K562 (cell line): ENCODE data around the gene SERPINE2. TPM values are rescaled to one million over a fixed set of nuclear protein-coding genes. Genes with fewer than 3 reads are reported as not detected.

Source experiments
- ATAC-seq: fragments of 200-7000 bp; cut with Tn5 transposase; 3 replicates; pipeline ENCODE4 v1.9.1; 2020; ENCODE audit warnings: moderate library complexity
- BruUV-seq: library from RNA; stranded (reverse); fragments of 400-500 nt; replicated peaks from 2 replicates; lab custom pipeline; 2021; lab: Mats Ljungman, UMichigan
- CTCF ChIA-PET: fragments of 300-600 bp; formaldehyde crosslinking; extraction: SDS; loops from one replicate; lab custom pipeline; 2021; ENCODE audit warnings: low intra/inter-chr PET ratio; lab: Yijun Ruan, JAX
- POLR2A ChIA-PET: fragments of 300-600, 350-650 bp; sonication (Branson Sonifier 250); formaldehyde crosslinking; extraction: SDS; loops from one replicate; lab custom pipeline; 2021; ENCODE audit warnings: antibody characterized with exemption, inconsistent platforms; lab: Yijun Ruan, JAX
- DNase-seq, 4 experiments: peaks; one replicate each; pipeline versions ENCODE4 v3.0.0 to v3.0.0-alpha.2; 2011 to 2018; ENCODE audit warnings: low spot score in 3 of 4, mixed read lengths in 3 of 4; ENCODE audit errors: extremely low read depth in 1 of 4
- FAIRE-seq: peaks from 2 replicates; lab custom pipeline; 2011; peaks lifted over from hg19 to GRCh38; lab: Jason Lieb, UNC
- H2AFZ ChIP-seq: 2 replicates; pipeline ENCODE4 v1.6.0; 2011; ENCODE audit warnings: low read depth, low read length, control low read depth, inconsistent platforms
- H3K27ac ChIP-seq: fragments of 200-600 bp; 3 replicates; pipeline ENCODE4 v1.8.0; 2011; ENCODE audit warnings: low read depth, mild to moderate bottlenecking, control low read depth, inconsistent platforms, low read length, moderate library complexity, mixed read lengths; ENCODE audit errors: extremely low read depth
- H3K27me3 ChIP-seq, 2 experiments: fragments of 300-600 bp in 1 of 2; 2 replicates in 1 of 2; 3 replicates in 1 of 2; pipeline versions ENCODE4 v1.6.0 to v1.8.0; 2011; ENCODE audit warnings: inconsistent platforms in 2 of 2, low read length in 2 of 2, mild to moderate bottlenecking in 1 of 2, mixed read lengths in 1 of 2, moderate library complexity in 1 of 2; ENCODE audit not compliant: control insufficient read depth in 2 of 2, insufficient read depth in 2 of 2
- H3K36me3 ChIP-seq: fragments of 300-600 bp; 3 replicates; pipeline ENCODE4 v1.8.0; 2011; ENCODE audit warnings: mild to moderate bottlenecking, low read length, inconsistent platforms; ENCODE audit not compliant: control insufficient read depth, insufficient read depth
- H3K4me1 ChIP-seq, 2 experiments: fragments of 200-600 bp in 1 of 2; replicated peaks in 1 of 2; 2 replicates in 1 of 2; 3 replicates in 1 of 2; pipeline versions ENCODE4 v1.5.1 to v1.8.0; 2011; ENCODE audit warnings: inconsistent platforms in 2 of 2, low read length in 2 of 2, mild to moderate bottlenecking in 1 of 2, mixed read lengths in 1 of 2, moderate library complexity in 1 of 2; ENCODE audit not compliant: control insufficient read depth in 2 of 2, insufficient read depth in 2 of 2
- H3K4me2 ChIP-seq: 2 replicates; pipeline ENCODE4 v1.6.1; 2011; ENCODE audit warnings: low read length, control low read depth, inconsistent platforms, mixed read lengths; ENCODE audit not compliant: insufficient read depth
- H3K4me3 ChIP-seq: fragments of 200-600 bp; sonication (generic), shearing (Covaris generic); 2 replicates; pipeline ENCODE4 v1.5.1; 2016; ENCODE audit warnings: control low read depth, inconsistent platforms
- H3K79me2 ChIP-seq: fragments of 200-600 bp; 3 replicates; pipeline ENCODE4 v1.8.0; 2011; ENCODE audit warnings: low read length, inconsistent platforms; ENCODE audit not compliant: control insufficient read depth, insufficient read depth
- H3K9ac ChIP-seq, 2 experiments: 2 replicates each; pipeline versions ENCODE4 v1.6.0 to v1.6.1; 2011; ENCODE audit warnings: low read depth in 2 of 2, low read length in 2 of 2, control low read depth in 1 of 2, inconsistent platforms in 1 of 2, mild to moderate bottlenecking in 1 of 2, mixed read lengths in 1 of 2; ENCODE audit not compliant: insufficient read depth in 1 of 2
- H3K9me1 ChIP-seq: one replicate; pipeline ENCODE4 v1.6.0; 2011; ENCODE audit warnings: inconsistent platforms, mild to moderate bottlenecking, low read length, moderate library complexity; ENCODE audit not compliant: control insufficient read depth, insufficient read depth
- H3K9me3 ChIP-seq: replicated peaks from 2 replicates; pipeline ENCODE4 v1.5.1; 2011; ENCODE audit warnings: low read depth, low read length, inconsistent platforms; ENCODE audit not compliant: control insufficient read depth, insufficient read depth
- H4K20me1 ChIP-seq: replicated peaks from 2 replicates; pipeline ENCODE4 v1.6.1; 2011; ENCODE audit warnings: low read length, inconsistent platforms, mixed read lengths; ENCODE audit not compliant: control insufficient read depth, insufficient read depth
- HNRNPK ChIP-seq: fragments of 200-400 bp; formaldehyde crosslinking; IDR thresholded peaks from one replicate; pipeline ENCODE4 v1.6.1; 2018; ENCODE audit warnings: mild to moderate bottlenecking, low read depth, low read length; ENCODE audit not compliant: poor library complexity, severe bottlenecking
- HNRNPLL ChIP-seq: fragments of 200-400 bp; formaldehyde crosslinking; IDR thresholded peaks from 2 replicates; pipeline ENCODE4 v1.6.1; 2017; ENCODE audit warnings: low read length, low read depth, mild to moderate bottlenecking; ENCODE audit not compliant: poor library complexity, severe bottlenecking
- HNRNPUL1 ChIP-seq: fragments of 200-400 bp; formaldehyde crosslinking; IDR thresholded peaks from 2 replicates; pipeline ENCODE4 v1.6.1; 2017; ENCODE audit warnings: low read length
- MCM3 ChIP-seq: fragments of 450-650 bp; IDR thresholded peaks from 2 replicates; pipeline ENCODE4 v1.6.1; 2016
- SRF ChIP-seq, 2 experiments: fragments of 250-450, 450-650 bp in 1 of 2; sonication (Bioruptor Pico) in 1 of 2; sonication (generic) in 1 of 2; formaldehyde crosslinking; IDR thresholded peaks; 2 replicates each; pipeline versions ENCODE4 v1.5.0 to v1.5.1; 2020 to 2022; ENCODE audit warnings: mild to moderate bottlenecking in 1 of 2, missing genetic modification reagents in 1 of 2
- ZNF551 ChIP-seq: fragments of 250-450 bp; sonication (Bioruptor Pico); IDR thresholded peaks from 2 replicates; pipeline ENCODE4 v1.5.0; 2021; ENCODE audit warnings: mild to moderate bottlenecking, moderate library complexity
- WGBS: fragments of 100-300 bp; shearing (Covaris generic); methylation state at CpG from one replicate; pipeline ENCODE4 v1.1.6; 2016; ENCODE audit warnings: low coverage, mixed read lengths; ENCODE audit not compliant: insufficient coverage; ENCODE audit errors: missing lambda C conversion rate; 5-methylcytosine and 5-hydroxymethylcytosine counted together
- in situ Hi-C: fragments of 300-500 bp; cut with MboI; formaldehyde crosslinking; loops from 4 replicates; pipeline ENCODE4 v1.15.0; 2018; ENCODE audit warnings: inconsistent platforms, mixed read lengths
- intact Hi-C: fragments of 100-400 bp; cut with micrococcal nuclease; formaldehyde crosslinking; loops from 2 replicates; pipeline ENCODE4 v1.14.2; 2022
- polyA plus RNA-seq, 8 experiments: library from polyadenylated mRNA; depleted of rRNA in 4 of 8; stranded (reverse) in 5 of 8; unstranded in 3 of 8; fragments of >200 nt; fragmentation: Nextera tagmentation in 2 of 8; fragmentation: Illumina TruSeq in 1 of 8; extraction: Ambion mirVana in 2 of 8; extraction: Trizol in 1 of 8; gene quantifications; 2 replicates each; pipeline versions ENCODE4 v1.2.1 to v1.2.3, GENCODE V29; 2011 to 2014; ENCODE audit warnings: inconsistent platforms in 1 of 8, missing spikeins in 1 of 8
- total RNA-seq, 7 experiments: library from RNA; depleted of rRNA in 6 of 7; stranded (reverse); fragments of >200 nt in 6 of 7; fragmentation: Illumina TruSeq in 2 of 7; extraction: Trizol in 2 of 7; gene quantifications; 2 replicates each; pipeline versions ENCODE4 v1.2.1 to v1.2.3, GENCODE V29; 2011 to 2021; ENCODE audit warnings: low replicate concordance in 1 of 7
- TF ChIP-seq, protein P1 (sequence below), 2 experiments: fragments of 450-650 bp in 1 of 2; IDR thresholded peaks; 2 replicates each; pipeline ENCODE4 v1.6.1; 2011 to 2017; ENCODE audit warnings: low read depth in 2 of 2, antibody characterized with exemption in 1 of 2, borderline replicate concordance in 1 of 2, low read length in 1 of 2, mild to moderate bottlenecking in 1 of 2, mixed read lengths in 1 of 2; ENCODE audit not compliant: control insufficient read depth in 1 of 2
- TF ChIP-seq, protein P2 (sequence below): sonication (generic); formaldehyde crosslinking; IDR thresholded peaks from 2 replicates; pipeline ENCODE4 v1.8.1; 2023; ENCODE audit warnings: mild to moderate bottlenecking, missing genetic modification reagents, moderate library complexity
- TF ChIP-seq, protein P3 (sequence below): fragments of 250-450 bp; sonication (Bioruptor Pico); IDR thresholded peaks from 2 replicates; pipeline ENCODE4 v1.5.0; 2020; ENCODE audit warnings: mild to moderate bottlenecking

SERPINE2 gene
- total and polyA plus RNA-seq, 9 of the 15 experiments (the other 6 are each of a cell fraction or from before 2014, with no cell fraction given) = 0.03 to 0.16 (median 0.13) TPM; not detected in 6

DNA sequence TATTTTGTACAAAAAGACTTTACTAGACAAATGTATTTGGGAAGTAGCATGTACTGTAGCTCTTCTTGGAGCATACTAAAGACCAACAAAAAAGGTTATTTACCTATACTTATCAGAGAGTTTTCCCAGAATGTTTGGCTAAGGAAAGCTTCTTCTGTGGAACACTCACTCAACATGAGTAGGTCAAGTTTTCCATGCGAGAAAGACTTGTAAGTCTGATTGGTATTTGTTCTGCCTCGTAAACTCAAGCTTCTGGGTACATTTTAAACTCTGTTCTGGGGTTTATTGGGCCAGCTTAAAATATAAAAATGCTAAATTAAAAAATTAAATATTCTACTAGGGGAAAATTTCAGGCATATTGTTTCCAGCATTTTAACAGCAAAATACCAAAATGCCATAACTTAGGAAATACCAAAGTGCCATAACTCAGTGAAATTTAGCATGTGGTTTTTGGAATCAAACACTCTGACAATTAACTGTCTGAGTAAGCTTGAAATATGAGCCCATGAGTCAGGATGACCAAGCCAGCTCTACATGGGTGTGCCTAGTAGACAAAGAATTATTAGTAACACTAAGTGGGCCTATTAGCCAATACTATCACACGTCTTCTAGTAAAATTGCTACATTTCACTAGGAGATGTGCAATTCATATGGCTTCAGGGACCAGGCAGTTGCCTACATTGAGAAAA lies 47.3 kb upstream of the SERPINE2 start:
- Histone ChIP-seq H3K36me3 (no peaks in the 10 kb centered on the region), H3K27ac (no peak overlapping the region), H3K4me2 (no peak overlapping the region), H4K20me1 (no peaks in the 10 kb centered on the region)
- CTCF ChIA-PET = no interaction called here
- TF ChIP-seq SRF (CRISPR knock-in tag; IDR thresholded peaks at IDR 0.05) (no peak), MCM3 (no peak), HNRNPUL1 (no peak), ZNF551 (CRISPR knock-in tag) (no peak), HNRNPK (no peak), HNRNPLL (no peak)
- TF ChIP-seq, protein P1, sequence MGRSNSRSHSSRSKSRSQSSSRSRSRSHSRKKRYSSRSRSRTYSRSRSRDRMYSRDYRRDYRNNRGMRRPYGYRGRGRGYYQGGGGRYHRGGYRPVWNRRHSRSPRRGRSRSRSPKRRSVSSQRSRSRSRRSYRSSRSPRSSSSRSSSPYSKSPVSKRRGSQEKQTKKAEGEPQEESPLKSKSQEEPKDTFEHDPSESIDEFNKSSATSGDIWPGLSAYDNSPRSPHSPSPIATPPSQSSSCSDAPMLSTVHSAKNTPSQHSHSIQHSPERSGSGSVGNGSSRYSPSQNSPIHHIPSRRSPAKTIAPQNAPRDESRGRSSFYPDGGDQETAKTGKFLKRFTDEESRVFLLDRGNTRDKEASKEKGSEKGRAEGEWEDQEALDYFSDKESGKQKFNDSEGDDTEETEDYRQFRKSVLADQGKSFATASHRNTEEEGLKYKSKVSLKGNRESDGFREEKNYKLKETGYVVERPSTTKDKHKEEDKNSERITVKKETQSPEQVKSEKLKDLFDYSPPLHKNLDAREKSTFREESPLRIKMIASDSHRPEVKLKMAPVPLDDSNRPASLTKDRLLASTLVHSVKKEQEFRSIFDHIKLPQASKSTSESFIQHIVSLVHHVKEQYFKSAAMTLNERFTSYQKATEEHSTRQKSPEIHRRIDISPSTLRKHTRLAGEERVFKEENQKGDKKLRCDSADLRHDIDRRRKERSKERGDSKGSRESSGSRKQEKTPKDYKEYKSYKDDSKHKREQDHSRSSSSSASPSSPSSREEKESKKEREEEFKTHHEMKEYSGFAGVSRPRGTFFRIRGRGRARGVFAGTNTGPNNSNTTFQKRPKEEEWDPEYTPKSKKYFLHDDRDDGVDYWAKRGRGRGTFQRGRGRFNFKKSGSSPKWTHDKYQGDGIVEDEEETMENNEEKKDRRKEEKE (IDR thresholded peaks at IDR 0.05; ENCODE audit: borderline replicate concordance in 1 of 2, control insufficient read depth in 1 of 2, low read depth in 2 of 2, low read length in 1 of 2) = no peak
- TF ChIP-seq, protein P2, sequence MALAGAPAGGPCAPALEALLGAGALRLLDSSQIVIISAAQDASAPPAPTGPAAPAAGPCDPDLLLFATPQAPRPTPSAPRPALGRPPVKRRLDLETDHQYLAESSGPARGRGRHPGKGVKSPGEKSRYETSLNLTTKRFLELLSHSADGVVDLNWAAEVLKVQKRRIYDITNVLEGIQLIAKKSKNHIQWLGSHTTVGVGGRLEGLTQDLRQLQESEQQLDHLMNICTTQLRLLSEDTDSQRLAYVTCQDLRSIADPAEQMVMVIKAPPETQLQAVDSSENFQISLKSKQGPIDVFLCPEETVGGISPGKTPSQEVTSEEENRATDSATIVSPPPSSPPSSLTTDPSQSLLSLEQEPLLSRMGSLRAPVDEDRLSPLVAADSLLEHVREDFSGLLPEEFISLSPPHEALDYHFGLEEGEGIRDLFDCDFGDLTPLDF (CRISPR knock-in tag) = no peak
- TF ChIP-seq, protein P3, sequence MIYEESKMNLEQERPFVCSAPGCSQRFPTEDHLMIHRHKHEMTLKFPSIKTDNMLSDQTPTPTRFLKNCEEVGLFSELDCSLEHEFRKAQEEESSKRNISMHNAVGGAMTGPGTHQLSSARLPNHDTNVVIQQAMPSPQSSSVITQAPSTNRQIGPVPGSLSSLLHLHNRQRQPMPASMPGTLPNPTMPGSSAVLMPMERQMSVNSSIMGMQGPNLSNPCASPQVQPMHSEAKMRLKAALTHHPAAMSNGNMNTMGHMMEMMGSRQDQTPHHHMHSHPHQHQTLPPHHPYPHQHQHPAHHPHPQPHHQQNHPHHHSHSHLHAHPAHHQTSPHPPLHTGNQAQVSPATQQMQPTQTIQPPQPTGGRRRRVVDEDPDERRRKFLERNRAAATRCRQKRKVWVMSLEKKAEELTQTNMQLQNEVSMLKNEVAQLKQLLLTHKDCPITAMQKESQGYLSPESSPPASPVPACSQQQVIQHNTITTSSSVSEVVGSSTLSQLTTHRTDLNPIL (CRISPR knock-in tag) = no peak
- TF ChIP-seq, all 486 proteins: peak for 0
- Histone ChIP-seq H3K4me3 (no peak overlapping the region), H2AFZ (no peak overlapping the region), H3K9ac (no peak overlapping the region), H3K4me1 (no peaks in the 10 kb centered on the region), H3K79me2 (no peaks in the 10 kb centered on the region), H3K9me3 (no peaks in the 10 kb centered on the region), H3K9me1 (no peaks in the 10 kb centered on the region), H3K27me3 (no peaks in the 10 kb centered on the region)
- DNase-seq (no peak), FAIRE-seq (no peak), ATAC-seq (no peak)
- intact Hi-C loops = no loop called here
- in situ Hi-C loops = no loop called here
- no TSS peak for BruUV-seq
- POLR2A ChIA-PET = no interaction called here
- 0% methylated on average over 3 of the region's 3 CpGs for WGBS
